GM12865 (cell line): Measurements from ENCODE around the gene PDE4B.

ENCODE experiments used
- DNase-seq: peaks from one replicate; pipeline ENCODE4 v3.0.0; 2010; ENCODE audit warnings: low read depth
- H3K4me3 ChIP-seq: 2 replicates; pipeline ENCODE4 v1.5.1; 2011; ENCODE audit warnings: mild to moderate bottlenecking, low read depth, low read length, control low read depth
- CTCF ChIP-seq: IDR thresholded peaks from 2 replicates; pipeline ENCODE4 v1.5.1; 2011; ENCODE audit warnings: low read length, control low read depth, low read depth, inconsistent platforms; ENCODE audit not compliant: insufficient read depth; ENCODE audit errors: missing control alignments

Gene PDE4B

DNA sequence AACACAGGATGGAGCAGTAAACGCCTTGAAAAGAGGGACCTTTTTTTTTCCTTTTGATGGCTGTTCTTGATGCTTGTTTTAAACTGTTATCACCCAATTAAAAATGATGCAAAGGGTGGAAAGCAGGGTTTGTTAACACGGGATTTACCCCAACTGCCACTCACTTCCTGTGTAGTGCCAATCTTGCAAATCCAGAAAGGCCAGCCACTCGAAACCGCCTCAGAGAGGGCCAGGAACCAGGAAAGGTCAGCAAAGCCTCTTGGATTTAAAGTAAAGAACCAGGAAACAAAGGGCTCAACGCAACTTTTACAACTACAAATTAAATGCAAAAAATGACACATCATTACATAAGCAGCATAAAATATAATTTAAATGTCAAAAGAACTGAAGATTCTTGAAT is 347.4 kb downstream of the PDE4B start:
- no peak for DNase-seq
- no peak overlapping the region for H3K4me3 ChIP-seq
- TF ChIP-seq CTCF = no peak

DNA sequence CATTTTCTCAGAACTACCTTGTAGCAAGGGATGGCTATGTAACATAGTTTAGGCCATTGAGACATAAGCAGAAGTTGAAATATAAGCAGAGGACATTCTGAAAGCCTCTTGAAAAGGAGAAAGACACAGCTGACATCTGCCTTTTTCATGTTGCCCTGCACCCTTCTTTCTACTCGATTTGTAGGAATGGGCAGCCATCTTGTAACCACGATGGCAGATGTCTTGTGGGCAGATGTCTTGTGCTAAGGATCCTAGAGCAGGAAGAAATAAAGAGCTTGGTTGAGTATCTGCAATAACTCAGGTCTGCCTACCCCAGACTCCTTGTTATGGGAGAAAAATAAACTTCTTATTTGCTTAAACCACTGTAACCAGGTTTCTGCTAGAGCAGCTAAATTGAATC is 351.0 kb downstream of the PDE4B start:
- TF ChIP-seq CTCF = no peak
- no peak for DNase-seq
- no peak overlapping the region for H3K4me3 ChIP-seq

GRCh38 chr1:66147226-66147835 is 354.6 kb downstream of the PDE4B start:
- no peak overlapping the region for H3K4me3 ChIP-seq
- no peak for TF ChIP-seq CTCF
- no peak for DNase-seq

GRCh38 chr1:66152034-66152433 is 359.3 kb downstream of the PDE4B start:
- no peak for TF ChIP-seq CTCF
- H3K4me3 ChIP-seq = no peak overlapping the region
- DNase-seq = no peak

DNA sequence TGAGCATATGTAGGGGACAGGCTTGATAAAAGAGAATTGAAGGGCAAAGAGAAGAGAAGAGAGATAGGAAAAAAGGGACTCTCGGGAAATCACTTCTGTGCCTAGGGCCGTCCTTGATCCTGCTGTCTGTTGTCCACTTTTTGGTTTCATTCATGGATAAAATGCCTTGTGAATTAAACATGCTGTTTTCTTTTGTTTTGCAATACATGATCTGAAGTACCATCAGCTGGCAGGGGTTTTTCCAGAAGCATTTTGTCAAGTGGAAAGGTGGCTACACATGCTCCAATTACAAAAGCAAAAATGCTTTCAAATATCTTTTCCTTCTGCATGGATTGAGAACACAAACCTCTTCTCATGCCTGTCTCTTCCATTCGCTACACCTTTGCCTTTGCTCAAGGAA is 361.7 kb downstream of the PDE4B start:
- no peak for TF ChIP-seq CTCF
- H3K4me3 ChIP-seq = no peak overlapping the region
- no peak for DNase-seq

GRCh38 chr1:66156144-66156543 is 363.4 kb downstream of the PDE4B start:
- no peak for TF ChIP-seq CTCF
- H3K4me3 ChIP-seq = no peak overlapping the region
- DNase-seq = no peak

- H3K4me3 ChIP-seq = no peak overlapping the region
- TF ChIP-seq CTCF = no peak
- DNase-seq = no peak
These were observed 367.1 kb downstream of the PDE4B start for GRCh38 chr1:66159800-66160199.
